Stimulated activated CD4-positive, alpha-beta T cell treated with anti-CD3 and anti-CD28 coated beads, Interleukin-4, amount 100 ng/mL, for 24 hours (primary cell): ENCODE results near the gene ARHGAP21.
A peak's percentile ranks its signal among the peaks of the same experiment; 100 is the strongest.

Experiments
- DNase-seq: peaks from one replicate; pipeline ENCODE4 v3.0.0-alpha.2; 2020

Gene ARHGAP21

DNA sequence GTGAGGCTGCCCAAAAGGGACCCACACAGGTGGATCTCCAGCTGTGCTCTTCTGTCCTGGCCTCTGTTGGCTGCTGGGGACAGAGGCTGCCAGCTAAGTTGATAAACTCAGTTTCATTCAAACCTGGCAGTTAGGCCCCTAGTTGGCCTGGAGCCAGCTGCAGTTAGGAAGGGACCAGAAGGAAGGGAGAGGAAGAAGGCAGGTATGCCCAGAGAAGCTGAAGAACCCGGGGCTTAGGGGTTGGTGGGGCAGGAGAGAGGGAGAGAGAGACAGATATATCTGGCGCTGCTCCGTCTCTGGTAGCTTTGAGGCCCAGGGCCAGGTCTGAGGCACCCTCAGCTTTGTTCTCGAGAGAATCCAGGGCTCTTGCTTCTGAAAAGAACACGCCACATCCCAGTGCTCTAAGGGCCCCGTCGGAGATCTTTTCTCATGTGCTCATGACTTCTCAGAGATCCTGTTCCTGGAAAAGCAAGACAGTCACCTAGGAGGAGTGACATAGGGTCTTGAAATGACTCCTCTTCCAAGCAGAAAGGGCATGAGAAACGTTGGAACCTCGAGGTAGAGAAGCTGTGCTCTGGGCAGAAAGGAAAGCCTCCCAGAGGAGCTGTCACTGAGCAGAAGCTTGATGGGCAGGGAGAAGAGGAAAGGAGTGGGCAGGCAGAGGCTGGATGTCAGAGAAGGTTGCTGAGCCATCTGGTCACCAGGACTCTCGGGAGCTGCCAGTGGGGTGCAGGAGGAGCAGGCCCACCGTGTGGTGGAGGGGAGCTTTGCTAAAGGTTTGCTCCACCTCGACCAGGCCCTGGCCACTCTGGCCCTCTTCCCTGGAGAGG is 153.6 kb downstream of the ARHGAP21 start:
- DNase-seq: no peak

DNA sequence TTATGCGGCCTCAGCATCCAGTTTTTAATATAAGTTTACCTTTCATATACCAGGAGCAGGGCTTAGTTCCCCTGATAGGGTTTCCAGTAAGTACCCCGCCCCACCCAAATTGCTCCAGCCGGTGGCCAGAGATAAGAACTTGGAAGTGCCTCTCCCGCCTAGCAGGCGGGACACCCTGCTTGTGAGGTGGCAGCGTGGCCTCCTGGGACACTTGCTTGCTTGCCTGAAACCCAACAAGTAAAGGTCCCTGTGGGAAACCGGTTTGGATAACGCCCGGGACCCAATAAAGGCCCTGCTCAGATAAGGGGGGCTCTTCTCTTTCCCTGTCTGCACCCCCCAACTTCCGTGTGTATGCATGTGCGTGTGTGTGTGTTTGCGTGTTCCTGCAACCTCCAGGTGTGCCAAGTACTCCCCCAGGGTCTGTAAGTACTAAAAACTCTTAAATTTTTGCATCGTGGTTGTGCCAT is 154.3 kb downstream of the ARHGAP21 start:
- DNase-seq: no peak

DNA sequence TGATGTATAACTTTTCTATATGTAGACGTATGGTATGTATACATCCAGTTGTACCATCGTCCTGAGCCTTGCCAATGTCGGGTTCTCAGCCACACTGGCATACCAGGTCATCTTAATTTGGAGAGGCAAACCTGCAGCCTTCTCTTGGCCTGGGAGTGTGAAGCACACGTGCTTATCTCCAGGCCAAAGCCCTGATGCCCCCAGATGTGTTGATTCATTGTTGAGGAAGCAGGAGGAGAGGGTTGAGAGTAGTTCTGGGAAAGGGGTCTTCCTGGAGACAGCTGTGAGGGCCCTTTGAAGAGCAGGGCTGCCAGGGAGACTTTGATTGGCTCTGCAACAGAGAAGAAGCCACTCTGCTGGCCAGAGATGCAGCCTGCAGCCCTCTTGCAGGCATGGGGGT is 155.6 kb downstream of the ARHGAP21 start:
- no peak for DNase-seq

DNA sequence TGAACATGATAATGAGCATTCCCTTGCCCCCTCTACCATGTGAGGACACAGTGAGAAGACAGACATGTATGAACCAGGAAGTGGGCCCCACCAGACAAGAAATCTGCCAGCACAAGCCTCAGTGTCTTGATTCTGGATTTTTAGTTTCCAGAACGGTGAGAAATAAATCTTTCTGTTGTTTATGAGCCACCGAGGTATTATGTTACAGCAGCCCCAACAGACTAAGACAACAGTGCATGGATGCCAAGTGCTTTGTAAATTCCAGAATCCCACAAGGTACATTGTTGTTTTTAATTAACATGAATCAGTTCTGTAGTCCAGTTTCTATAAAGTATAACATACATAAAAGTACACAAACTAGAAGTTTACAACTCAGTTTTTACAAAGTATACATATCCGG is 162.2 kb downstream of the ARHGAP21 start:
- no peak for DNase-seq

DNA sequence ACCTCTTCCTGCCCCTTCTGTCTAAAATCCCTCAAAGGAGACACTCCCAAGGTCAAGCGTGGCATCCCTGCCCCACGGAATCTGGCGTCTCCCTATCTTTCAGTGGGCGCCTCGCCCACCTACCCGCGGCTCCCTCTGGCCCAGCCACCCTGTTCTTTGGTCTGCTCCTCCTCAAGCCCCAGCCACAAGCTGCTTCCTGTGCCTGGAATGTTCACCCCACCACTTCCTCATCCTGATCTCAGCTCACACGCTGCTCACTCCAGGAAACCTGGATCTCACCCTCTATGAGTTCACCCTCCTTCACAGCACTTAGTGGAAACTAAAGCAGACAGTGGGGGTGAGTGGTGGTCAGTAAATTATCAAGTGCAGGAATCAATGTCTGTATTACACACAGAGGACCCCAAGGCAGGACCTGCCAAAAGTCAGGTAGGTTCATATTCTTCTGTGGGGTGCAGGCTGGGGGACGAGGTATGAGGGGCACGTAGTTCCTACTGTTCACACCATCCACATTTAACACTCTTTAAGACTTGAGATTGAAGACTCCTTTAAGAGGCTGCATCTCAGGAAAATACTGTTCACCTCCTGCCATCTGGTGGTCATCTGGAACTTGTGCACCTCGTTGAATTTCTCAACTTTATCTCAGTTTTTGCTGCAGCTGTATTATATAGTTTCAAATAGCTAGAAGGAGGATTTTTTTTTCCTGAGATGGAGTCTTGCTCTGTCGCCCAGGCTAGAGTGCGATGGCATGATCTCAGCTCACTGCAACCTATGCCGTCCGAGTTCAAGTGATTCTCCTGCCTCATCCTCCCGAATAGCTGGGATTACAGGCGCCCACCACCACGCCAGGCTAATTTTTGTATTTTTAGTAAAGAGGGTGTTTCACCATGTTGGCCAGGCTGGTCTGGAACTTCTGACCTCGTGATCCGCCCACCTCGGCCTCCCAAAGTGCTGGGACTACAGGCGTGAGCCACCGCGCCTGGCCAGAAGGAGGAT is 166.6 kb downstream of the ARHGAP21 start:
- DNase-seq: peak; percentile 11

DNA sequence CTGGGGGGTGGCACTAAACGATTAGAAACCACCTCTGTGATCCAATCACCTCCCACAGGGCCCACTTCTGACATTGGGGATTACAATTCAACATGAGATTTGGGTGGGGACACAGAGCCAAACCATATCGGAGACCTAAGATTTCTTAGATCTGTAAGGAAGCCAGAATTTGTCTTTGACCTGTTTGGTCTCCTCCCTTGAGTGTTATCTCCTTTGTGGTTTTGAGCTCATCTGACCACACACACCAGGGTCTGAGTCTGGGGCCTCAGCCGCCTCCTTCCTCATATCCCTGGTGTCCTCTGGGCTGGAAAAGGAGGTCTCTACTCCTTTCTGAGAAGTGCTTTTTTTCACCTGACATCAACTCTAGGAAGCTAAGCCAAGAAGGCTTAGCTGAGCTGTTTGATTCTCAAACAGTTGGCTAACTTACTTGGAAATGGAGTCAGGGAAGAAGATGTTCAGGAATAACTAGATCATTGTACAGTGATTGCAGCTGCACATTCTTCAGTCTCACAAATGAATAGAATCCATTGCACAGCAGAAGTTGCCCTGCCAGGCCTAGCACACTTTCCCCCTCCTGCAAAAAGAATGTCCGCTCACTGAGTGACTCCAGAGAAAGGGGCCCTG is 167.4 kb downstream of the ARHGAP21 start:
- no peak for DNase-seq

DNA sequence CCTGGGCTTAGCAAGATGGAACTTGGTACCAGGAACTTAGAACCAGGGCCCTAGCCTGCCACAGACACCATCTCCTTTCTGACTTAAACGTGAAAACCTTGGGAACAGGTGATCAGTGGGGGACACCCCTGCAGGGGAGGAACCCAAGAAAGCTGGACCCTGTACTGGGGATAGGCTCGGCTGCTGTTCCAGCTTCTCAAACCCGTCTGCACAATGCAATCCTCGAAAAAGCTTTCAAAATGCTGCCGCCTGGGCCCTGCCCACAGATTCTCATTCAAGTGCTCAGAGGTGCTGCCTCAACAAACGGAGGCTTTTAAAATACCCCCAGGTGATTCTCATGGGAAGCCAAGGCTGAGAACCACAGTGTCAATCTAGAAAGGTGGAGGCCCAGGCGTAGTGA is 169.7 kb downstream of the ARHGAP21 start:
- DNase-seq: no peak

DNA sequence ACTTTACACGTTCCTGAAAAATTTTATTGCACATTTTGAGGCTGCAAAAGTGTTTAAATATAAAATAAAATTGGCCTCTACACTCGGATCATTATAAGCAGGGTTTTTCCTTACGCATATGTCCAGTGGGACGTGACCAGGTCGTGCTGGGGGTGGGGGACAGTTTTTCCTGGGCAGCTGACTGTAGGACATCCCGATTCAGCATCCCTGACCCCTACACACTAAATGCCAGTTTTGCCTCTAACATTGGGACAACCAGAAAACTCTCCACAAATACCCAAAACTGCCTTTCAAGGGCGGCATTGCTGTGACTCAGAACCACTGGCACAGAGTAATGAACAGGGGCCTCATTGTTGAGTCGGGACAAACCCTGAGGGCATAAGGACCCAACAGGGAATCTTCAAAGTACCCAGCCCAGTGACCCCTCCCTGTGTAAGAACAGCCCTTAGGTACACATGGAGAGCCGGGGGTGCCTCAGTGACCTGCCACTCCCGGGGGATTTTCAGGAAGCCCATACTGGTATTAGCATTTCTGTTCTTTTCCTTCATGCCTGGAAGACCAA is 170.6 kb downstream of the ARHGAP21 start:
- no peak for DNase-seq

DNA sequence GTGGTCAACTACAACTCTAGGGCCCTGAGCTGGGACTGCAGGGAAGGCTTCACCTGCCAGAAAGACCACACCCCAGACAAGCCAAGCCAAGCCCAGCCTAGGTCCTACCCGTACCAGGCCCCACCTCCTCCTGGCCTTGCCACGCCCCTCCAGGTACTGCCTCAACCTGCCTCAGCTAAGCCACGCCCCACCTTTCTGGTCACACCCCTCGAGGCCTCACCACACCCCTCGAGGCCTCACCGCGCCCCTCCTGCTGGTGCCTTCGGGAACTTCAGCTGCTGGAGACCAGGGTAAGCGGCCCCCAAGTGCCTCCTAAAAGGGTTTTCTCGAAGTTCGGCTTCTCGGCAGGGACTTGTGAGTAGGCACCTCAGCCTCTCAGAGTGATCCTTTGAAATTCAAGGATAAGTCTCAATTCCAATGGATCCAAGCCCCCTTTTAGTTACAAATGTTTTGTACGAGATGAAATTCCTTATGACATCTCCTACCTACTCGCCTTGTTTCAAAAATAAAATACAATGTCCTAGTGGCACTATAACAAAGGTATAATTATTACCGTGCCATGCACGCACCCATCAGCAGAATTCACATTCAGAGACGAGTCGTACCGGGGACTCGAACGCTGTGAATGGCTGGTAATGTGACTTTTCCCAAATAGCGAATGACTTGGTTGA is 171.2 kb downstream of the ARHGAP21 start:
- DNase-seq: peak; percentile 14

DNA sequence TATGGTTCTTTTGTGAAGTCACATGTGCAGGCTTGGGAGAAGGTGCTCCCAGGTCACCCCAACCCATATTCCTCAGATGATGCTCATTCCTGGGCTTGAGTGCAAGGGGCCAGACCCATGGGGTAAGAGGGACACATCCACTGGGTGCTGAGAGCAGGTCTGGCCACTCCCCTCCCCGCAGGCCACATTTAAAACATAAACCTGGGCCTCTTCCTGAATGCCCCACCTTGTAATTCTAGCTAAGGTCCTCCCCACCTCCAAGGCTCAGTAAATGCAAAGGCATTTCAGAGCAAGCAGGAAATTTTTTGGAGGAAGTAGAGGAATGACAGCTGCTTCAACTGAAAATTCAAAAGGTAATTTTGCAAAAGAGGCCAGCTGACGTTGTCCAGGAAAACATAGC is 172.5 kb downstream of the ARHGAP21 start:
- DNase-seq: no peak

DNA sequence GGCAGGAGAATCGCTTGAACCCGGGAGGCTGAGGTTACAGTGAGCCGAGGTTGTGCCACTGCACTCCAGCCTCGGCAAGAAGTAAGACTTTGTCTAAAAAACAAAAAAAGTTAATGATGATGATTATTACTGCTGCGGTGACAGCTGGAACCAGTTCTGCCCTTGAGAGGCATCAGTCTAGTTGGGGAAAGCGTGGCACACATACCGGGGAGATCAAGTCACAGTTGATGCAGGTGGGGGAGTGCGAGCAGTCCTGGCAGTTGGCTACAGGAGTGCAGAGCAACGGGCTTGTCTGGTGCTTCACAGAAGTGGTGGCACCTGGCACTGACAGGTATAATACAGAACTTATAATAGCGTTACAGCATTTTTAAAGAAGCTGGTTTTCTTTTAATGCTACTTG is 173.0 kb downstream of the ARHGAP21 start:
- no peak for DNase-seq

DNA sequence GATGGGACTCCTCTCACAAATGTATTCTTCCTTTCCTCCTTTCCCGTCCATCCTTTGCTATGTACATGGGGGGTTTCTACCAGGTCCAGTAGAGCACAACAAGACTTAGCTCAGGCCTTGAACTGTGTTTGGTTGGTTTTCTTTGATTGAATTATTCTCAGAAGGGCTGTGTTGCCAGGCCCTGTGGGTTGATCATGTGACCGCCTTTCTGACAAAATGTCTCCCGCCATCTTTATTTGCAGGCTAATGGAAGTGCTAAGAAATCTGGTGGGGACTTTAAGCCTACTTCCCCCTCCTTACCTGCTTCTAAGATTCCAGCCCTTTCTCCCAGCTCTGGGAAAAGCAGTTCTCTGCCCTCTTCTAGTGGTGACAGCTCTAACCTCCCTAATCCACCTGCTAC is 178.1 kb downstream of the ARHGAP21 start:
- DNase-seq: no peak

DNA sequence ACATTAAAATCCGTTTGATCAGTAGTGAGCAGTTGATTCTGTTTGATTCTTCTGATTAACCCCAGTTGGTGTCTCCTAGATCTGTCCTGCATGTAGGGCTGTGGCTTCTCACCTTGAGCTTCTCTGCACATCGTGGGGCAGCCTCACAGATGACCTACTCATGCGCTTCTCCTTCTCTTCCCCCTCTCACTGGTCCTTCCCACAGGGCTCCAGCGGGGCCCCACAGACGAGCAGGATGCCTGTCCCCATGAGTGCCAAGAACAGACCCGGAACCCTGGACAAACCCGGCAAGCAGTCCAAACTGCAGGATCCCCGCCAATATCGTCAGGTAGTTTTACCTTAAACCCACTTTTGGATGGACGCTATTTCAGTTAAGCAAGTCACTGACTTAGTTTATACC is 178.9 kb downstream of the ARHGAP21 start:
- DNase-seq: no peak

DNA sequence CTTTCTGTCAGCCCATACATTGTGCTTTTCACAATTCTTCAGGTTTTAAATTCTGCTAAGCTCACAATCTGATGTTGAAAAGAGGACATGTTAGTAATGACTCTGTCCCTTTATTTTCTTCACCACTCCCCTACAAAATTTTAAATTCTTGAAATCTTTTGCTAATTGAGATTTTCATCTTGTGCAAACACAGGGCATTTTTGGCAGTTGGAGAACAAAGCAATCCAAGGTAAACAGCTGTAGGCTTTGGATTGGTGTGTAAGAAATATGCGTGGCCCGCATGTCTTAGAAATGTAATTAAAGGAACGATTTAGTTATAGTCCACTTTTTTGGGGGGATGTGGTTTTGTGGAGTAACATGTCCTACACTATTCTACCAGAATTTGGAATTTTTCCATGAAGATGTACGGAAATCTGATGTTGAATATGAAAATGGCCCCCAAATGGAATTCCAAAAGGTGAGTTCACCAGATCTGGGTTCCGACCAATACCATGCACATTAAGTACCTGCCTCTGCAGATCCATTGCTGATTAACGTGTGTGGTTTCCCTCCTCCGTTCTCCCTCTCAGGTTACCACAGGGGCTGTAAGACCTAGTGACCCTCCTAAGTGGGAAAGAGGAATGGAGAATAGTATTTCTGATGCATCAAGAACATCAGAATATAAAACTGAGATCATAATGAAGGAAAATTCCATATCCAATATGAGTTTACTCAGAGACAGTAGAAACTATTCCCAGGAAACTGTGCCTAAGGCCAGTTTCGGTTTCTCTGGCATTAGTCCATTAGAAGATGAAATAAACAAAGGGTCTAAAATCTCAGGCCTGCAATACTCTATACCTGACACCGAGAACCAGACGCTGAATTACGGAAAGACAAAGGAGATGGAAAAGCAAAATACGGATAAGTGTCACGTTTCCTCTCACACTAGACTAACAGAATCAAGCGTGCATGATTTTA is 181.1 kb downstream of the ARHGAP21 start:
- no peak for DNase-seq

DNA sequence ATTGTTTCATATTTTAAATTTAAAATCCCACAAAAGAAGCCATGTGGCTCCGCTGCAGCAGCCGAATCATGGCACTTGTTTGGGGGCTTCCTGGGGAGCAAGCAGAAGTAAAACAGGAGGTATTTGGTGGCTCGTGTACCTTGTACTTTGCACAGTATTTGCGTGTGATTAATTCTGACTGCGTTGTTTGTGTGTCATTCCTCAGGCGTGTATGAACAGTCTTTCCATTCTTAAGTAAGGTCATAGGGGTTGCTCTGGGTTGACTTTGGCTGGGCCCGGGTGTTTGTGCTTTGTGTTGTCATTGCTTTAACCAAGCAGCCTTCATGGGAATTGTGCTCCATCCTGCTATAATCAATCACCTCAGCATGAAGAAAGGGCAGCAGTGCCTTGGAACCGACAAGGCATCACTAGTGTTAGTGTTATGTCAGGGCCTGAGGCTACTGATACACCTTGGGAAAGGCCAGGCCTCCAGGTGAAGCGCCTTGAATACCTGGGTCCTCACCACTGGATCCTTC is 182.4 kb downstream of the ARHGAP21 start:
- no peak for DNase-seq

DNA sequence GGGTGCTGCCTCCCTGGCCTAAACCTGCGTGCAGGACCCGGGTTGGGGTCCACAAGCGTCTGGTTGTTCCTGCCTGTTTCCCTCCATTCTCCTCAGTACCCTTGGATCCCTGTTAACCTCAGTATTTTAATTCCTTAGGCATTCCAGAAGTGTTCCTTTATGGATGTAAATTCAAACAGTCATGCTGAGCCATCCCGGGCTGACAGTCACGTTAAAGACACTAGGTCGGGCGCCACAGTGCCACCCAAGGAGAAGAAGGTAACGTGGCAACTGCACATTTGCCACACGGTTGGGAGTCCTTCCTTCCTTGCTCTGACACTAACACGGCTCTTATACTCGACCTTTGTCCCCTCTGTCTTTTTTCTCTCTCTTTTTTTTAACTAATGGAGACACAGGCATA is 187.1 kb downstream of the ARHGAP21 start:
- no peak for DNase-seq

DNA sequence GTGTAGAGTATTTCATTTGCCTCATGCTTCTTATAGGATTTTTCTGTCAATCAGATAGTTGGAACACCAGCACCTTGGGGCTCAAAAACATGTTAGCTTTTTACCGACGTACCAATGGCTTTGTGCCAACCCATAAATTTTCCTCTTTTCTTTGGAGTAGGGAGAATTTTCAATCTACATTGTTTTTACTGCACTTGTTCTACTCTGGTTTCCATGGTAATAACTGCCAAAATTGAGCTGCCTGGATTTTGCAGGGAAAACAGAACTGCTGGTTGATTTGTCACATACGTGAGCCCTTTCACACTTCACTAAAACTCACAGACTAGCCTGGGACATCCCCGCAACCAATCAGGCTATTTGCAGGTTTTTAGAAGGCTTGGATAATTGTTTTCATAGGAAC is 189.7 kb downstream of the ARHGAP21 start:
- no peak for DNase-seq
